ENCODE results near the gene APBB1IP.

Gene APBB1IP

DNA sequence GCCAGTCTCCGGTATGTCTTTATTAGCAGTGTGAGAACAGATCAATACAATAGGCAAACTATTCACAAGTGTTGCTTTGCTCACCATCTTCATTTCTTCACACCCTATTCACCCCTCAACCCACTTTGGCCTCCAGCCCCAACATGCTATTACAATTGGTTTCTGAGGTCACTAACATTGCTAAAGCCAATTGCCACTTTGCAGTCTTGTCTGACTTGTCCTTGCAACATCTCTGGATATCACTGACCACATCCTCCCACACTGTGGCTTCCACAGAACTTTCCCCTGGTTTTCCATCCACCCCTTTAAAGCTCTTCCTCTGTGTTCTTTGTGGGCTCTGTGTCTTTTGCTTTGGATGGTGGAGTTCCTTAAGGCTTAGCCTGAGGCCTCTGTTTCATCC lies 5.2 kb upstream of the APBB1IP start:
- H3K4me3 ChIP-seq (ENCODE audit: low read depth, low read length), result no peak overlapping the region
- TF ChIP-seq, protein P1, sequence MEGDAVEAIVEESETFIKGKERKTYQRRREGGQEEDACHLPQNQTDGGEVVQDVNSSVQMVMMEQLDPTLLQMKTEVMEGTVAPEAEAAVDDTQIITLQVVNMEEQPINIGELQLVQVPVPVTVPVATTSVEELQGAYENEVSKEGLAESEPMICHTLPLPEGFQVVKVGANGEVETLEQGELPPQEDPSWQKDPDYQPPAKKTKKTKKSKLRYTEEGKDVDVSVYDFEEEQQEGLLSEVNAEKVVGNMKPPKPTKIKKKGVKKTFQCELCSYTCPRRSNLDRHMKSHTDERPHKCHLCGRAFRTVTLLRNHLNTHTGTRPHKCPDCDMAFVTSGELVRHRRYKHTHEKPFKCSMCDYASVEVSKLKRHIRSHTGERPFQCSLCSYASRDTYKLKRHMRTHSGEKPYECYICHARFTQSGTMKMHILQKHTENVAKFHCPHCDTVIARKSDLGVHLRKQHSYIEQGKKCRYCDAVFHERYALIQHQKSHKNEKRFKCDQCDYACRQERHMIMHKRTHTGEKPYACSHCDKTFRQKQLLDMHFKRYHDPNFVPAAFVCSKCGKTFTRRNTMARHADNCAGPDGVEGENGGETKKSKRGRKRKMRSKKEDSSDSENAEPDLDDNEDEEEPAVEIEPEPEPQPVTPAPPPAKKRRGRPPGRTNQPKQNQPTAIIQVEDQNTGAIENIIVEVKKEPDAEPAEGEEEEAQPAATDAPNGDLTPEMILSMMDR (conservative IDR thresholded peaks at IDR 0.05; ENCODE audit: low read depth, low read length), result no peak
- no peak for DNase-seq (ENCODE audit: low read depth)

DNA sequence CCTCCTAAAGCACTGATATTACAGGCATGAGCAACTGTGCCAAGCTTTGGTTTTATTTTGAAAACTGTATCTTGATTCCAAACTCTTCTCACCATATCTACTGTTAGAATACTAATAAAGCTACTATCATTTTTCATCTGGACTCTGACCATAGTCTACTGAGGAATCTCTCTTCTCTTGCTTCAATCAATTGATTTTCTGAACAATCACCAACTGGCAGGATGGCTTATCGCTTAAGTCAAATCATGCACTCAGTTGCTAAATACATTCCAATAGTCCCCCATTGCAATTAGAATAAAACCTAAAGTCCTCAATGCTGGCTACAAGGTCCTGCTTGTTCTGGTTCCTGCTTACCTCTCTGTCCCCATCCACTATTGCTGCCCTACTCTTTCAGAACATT lies 2.3 kb upstream of the APBB1IP start:
- TF ChIP-seq, protein P1 (conservative IDR thresholded peaks at IDR 0.05; ENCODE audit: low read depth, low read length), result no peak
- DNase-seq (ENCODE audit: low read depth), result no peak

DNA sequence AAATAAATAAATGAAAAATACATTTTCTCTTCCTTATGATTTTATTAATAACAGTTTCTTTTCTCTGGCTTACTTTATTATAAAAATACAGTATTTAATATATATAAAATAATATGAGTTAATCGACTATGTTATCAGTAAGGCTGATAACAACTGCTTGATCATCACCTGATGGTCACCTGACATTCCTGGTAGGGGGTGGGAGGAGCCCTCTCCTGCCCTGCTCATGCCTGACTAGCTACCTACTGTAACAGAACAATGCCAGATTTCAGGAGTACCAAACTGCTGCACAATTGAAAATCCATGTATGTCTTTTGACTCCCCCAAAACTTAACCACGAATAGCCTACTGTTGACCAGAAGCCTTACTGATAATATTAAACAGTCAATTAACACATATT lies 1.3 kb upstream of the APBB1IP start:
- TF ChIP-seq, protein P1 (conservative IDR thresholded peaks at IDR 0.05; ENCODE audit: low read depth, low read length), result no peak
- H3K4me3 ChIP-seq (ENCODE audit: low read depth, low read length), result no peak overlapping the region
- no peak for DNase-seq (ENCODE audit: low read depth)

More for the DNA sequence above, 2.3 kb upstream of the APBB1IP start:
- H3K4me3 ChIP-seq (ENCODE audit: low read depth, low read length), result no peak overlapping the region

DNA sequence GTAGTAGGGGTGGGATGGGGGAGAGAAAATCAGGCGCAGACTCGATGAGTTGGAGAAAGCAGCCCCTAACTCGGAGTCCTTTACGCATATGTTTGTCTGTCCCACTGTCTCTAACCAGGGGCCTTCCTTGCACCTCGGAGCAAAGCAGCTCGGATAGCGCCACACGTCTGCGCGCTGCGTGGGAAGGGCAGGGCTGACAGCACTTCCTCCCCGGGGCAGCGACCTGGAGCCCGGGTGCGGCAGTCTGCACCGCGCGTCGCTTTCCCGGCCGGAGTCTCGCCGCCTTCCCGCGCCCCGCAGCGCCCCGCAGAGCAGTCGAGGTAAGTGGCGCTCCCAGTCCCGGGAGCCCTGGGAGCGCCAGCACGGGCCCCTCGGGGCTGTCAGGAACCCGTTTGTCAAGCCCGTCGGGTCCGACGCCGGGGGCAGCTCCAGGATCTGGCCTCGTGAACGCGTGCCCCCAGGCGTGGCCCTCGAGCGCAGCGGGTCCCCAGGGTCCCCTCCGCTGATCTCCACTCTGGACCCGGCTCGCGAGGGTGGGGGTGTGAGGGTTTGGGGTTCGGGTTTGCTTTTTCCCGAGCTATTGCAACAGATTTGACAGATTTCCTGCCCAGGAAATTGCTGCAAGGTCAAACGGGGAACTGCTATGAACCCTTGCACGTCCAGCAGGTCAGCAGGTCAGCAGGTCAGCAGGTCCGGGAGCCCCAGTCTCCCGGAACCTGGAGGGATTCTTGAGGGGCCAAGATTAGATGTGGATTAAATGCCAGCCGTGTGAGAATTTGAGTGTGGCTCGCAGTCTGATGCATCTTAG lies 597 bp downstream of the APBB1IP start:
- TF ChIP-seq, protein P1 (conservative IDR thresholded peaks at IDR 0.05; ENCODE audit: low read depth, low read length), result no peak
- DNase-seq (ENCODE audit: low read depth), result no peak
- no peak overlapping the region for H3K4me3 ChIP-seq (ENCODE audit: low read depth, low read length)

DNA sequence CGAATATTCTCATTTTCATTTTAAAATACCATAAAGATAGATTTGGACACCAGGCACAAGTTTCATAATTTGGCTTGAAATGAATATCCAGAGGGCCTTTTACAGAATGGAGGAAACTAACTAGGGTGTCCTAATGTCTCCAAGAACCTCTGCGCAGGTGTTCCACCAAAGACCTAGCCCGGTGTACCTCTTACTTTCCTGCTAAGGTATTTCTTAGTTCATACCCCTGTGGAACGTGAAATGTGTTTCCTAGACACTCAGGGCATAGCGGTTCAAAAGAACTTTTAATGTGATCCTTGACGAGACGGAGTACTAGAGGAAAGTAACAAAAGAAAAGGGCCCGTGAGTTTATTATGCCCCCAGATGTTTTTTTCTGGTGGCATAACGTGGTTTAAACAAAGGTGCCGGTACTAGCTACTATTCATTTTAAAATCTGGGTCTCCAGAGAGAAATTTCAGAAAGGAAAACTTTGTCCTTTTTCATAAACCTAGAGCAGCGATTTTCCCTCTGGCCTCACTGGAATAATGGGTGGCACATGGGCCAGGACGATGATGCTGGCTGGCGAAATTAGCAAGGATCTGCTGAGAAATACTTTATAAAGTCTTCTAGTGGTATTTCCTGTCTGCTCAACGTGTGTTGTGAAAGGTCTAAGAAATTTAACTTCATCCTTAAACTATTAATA lies 1.4 kb downstream of the APBB1IP start:
- TF ChIP-seq, protein P1 (conservative IDR thresholded peaks at IDR 0.05; ENCODE audit: low read depth, low read length), result no peak
- H3K4me3 ChIP-seq (ENCODE audit: low read depth, low read length), result no peak overlapping the region
- no peak for DNase-seq (ENCODE audit: low read depth)

DNA sequence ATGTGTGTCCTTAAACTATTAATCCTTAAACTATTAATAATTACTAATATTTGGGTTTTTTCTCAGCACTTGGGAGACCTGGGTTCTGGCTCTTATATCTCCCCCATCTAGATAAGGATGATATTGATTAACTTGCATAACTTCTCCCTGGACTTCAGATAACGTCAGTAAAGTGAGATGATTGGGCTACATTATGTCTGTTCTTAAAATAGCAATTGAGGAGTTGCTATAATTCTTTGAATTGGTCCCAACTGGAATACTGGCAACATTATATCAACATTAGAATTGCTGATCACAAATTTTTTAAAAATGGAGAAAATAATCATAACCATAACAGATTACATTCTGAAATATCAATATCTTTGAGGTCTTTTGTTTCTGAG lies 1.9 kb downstream of the APBB1IP start:
- H3K4me3 ChIP-seq (ENCODE audit: low read depth, low read length), result no peak overlapping the region
- TF ChIP-seq, protein P1 (conservative IDR thresholded peaks at IDR 0.05; ENCODE audit: low read depth, low read length), result no peak
- DNase-seq (ENCODE audit: low read depth), result no peak

Data from choroid plexus epithelial cell (primary cell).